Erythroblast (primary cell): ENCODE measurements around the gene FARP2.
A peak's percentile ranks its signal among the peaks of the same experiment; 100 is the strongest.

Experiments used
- DNase-seq, 2 experiments: peaks; one replicate each; lab custom pipeline; 2025; lab: John Stamatoyannopoulos, UW
- GATA1 ChIP-seq: IDR thresholded peaks from 2 replicates; pipeline ENCODE4 v1.6.1; 2011; ENCODE audit warnings: low read depth, mild to moderate bottlenecking, control low read depth, low read length, moderate library complexity
- POLR2A ChIP-seq: IDR thresholded peaks from 2 replicates; pipeline ENCODE4 v1.6.1; 2011; ENCODE audit warnings: mild to moderate bottlenecking, low read length

The FARP2 gene

DNA sequence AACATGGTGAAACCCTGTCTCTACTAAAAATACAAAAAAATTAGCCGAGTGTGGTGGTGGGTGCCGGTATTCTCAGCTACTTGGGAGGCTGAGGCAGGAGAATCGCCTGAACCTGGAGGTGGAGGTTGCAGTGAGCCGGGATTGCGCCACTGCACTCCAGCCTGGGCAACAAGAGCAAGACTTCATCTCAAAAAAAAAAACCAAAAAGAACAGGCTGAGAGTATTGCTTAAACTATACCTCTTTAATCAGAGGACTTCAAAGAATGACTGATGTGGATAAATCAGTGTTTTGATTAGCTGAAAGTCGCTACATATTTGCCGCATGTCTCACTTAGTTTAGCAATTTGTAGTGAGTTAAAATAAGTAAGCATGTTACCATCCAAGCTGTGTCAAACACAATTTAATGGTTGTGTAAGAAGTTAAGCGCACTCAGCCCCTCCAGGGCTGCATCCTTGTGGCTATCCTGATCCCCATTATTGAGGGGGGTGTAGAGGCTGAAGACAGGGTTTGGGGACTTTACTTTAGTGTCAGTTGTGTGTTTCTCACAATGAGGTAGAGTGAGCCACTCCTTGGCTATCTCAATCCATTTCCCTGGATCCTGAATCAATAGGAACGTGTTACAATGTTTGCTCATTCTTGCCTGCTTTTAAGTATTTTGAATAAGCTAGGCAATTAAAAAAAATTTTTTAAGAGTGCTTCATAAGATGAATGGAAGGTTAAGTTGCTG is 11.0 kb upstream of the FARP2 start:
- DNase-seq = no peak
- TF ChIP-seq POLR2A (no peak), GATA1 (no peak)

DNA sequence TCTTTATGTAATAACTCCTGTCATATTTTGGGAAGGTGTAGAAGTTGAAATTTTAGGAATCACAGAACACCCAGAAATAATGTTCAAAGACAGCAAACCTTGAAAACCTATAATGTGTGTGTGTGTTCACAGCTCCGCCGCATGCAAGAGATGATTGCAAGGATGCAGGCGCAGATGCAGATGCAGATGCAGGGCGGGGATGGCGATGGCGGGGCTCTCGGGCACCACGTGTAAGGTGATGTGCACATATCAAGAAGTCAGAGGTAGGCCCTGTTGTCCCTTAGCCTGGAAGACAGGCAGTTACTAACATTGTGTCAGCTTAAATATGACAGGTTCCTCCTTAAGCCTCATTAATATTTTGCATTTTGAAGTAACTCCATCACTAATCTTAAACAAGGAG is 6.1 kb upstream of the FARP2 start:
- no peak for TF ChIP-seq GATA1
- no peak for TF ChIP-seq POLR2A
- no peak for DNase-seq

DNA sequence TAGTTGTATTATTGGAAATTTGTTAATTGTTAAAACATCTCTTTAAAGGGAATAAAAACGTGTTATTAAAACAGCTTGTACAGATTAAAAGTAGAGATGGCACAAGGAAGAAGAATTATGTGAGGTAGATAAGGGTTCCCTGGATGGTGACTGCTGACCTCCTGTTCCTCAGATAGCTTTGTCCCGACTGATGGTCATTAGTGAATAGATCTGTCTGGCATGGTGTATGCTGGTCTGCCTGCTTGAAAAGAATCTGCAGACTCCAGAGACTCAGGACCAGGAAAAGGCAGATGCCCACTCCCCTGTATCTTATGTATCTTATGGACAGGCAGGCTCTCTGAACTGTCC is 5.6 kb upstream of the FARP2 start:
- no peak for DNase-seq
- TF ChIP-seq POLR2A = no peak
- no peak for TF ChIP-seq GATA1

DNA sequence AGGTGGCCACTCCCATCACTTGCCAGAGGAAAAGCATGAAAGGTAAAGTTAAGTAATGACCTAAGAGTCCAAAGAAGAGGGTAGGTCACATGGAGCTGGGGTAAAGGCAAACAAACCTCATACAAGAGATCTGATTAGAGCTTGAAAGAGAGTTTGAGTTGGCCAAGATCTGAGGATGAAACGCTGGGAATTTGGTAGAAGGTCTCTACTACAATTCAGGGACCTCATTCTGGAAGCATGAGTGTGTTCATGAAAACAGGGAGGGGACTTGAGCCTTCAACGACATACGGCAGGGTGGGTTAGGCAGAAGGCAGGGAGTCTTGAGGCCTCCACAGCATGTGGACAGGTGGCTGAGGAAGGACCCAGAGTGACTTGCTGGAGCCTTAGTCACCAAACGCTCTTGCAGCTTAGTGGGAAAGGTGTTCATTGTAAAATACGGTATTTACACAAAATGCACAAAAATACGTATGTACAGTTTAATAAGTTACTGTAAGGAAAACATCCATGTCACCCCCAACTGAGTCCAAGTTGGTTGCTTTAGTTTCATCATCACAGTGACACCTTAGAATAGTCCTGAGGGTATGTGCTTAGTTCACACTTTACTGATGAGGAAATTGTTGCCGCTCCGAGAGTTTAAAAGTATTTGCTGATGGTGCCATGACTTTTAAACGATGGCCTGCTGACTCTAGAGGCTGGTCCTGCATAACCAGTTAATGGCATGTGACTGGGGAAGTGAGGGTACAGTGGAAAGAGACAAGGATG is 5.0 kb upstream of the FARP2 start:
- no peak for DNase-seq
- TF ChIP-seq GATA1 (no peak), POLR2A (no peak)

DNA sequence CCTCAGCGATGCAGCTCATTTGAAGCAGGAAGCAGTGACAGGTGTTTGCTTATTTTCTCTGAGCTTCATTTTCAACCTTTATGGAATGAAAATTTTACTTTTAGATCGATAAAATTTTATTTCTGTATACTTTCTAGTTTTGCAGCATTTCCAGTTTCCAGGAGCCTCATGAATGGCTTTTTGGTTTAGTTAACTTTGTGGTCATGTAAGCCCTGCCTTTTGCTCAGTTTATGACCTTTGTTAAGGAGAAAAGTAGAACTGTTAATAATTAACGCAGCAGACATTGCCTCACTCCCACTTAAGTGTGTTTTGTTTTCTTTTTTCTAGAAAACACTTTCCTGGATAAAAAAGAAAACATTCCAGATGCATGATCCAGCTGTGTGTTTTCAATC is 4.4 kb upstream of the FARP2 start:
- DNase-seq = no peak
- no peak for TF ChIP-seq POLR2A
- no peak for TF ChIP-seq GATA1

DNA sequence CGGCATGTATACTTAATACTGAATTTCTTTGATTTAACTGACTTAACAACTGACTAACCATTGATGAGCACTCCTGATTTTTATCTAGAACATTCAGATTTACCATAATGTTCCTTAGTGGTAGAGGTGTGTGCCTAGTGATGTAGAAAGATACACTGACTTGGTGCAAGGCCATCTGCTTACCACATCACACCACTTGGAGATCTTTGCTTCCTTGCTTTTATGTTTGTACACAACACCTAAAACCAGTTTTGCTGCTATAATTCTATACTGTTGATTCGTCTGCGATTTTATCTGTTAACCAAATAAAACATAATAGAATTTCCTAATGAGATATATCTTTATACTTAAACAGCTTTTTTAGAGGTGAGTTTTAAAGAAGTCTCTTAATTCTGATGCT is 3.9 kb upstream of the FARP2 start:
- TF ChIP-seq GATA1 (no peak), POLR2A (no peak)

DNA sequence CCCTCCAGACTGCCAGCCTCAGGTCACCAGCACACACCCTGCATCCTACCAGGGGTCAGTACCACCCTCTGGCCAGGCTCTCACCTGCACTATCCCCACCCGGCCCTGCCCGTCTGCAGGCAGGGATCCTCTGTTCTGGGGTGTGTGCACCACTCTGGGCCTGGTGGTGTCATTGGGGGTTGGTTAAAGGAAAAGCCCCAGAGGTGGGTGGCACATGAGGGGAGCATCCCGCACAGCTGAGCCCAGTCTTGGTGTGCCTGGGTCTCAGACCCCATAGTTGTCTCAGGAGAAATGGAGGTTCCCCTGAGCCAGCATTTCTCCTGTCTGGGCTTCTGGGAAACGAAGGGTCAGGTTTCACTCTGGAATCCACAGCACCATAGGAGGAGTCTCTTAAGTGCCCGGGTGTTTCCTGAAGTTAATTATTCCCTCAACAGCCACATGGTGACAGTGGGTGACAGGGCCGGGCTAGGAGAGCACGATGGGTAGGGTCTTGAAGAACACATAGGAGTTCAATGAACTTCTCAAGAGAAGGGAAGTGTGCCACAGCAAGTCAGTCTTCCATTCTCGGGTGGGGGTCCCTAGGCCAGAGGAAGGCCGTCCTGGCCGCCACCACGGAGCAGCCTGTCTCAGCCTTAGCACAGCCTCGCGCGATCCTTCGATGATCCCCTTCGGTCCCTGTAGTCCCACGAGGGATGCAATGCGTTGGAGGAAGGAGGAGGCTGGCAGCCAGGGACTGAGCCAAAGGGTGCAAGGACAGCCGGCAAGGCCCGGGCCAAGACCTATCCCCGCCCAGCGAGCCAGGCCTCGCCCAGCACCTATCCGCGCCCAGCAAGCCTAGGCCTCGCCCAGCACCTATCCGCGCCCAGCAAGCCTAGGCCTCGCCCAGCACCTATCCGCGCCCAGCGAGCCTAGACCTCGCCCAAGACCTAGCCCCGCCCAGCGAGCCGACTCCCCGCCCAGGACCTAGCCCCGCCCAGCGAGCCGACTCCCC is 1.1 kb upstream of the FARP2 start:
- no peak for TF ChIP-seq GATA1
- no peak for TF ChIP-seq POLR2A
- peak; percentile 89 to 90 for DNase-seq

More for the DNA sequence above, 3.9 kb upstream of the FARP2 start:
- DNase-seq = no peak

DNA sequence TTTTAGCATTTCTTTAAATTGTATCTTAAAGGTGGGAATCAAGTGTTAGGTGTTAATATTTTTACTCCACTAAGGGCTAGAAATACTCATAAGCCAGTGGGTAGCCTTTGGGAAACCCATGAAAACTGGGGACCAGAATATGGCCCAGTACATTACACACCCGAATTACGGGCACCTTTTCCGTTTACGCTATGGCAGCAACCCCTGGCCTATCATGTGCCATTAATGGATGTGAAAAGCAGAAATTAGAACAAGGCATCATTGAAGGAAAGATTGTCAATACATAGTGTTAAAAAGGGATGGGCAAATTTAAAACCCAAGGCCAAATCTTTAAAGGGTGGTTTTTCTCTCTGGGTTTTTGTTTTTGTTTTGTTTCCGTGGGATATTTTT is 781 bp downstream of the FARP2 start:
- peak in 1 of 2 experiments; percentile 45 for DNase-seq
- TF ChIP-seq GATA1 = no peak
- no peak for TF ChIP-seq POLR2A

DNA sequence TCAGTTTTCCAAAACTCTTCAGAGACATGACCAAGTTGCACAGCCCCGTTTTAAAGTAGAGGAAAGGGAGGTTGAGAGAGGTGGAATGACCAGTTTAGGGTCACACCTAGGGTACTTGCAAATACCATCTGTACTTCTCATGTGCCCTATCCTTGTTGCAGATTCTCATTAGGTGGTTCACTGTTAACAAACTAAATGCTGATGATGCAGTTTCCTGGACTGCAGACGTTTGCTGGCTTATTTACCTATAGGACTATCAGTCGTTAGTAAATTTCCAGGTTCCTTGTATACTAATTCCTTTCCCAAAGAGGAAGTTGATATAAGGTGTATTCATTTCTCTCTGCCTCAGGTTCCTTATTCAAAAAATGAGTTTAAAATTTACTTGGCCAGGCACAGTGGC is 1.4 kb downstream of the FARP2 start:
- TF ChIP-seq GATA1 (no peak), POLR2A (no peak)
- DNase-seq = no peak

DNA sequence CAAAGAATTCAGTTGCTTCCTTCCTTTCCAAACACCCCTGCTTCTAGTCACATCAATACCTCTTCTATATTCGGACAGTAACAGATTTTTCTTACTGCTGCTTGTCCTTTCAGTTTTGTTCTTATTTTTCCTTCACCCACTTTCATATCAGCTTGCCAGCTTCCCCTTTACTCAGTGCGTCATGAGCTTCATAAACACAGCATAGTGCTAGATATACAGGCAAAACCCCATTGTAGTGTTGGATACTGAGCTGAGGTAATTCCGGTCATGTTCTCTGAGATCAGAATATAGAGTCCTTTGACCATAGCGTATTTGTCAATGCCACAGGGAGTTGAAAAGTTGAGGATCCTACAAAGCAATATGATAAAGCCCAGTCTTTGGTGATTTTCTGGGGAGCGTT is 2.4 kb downstream of the FARP2 start:
- TF ChIP-seq POLR2A (no peak), GATA1 (no peak)
- no peak for DNase-seq

DNA sequence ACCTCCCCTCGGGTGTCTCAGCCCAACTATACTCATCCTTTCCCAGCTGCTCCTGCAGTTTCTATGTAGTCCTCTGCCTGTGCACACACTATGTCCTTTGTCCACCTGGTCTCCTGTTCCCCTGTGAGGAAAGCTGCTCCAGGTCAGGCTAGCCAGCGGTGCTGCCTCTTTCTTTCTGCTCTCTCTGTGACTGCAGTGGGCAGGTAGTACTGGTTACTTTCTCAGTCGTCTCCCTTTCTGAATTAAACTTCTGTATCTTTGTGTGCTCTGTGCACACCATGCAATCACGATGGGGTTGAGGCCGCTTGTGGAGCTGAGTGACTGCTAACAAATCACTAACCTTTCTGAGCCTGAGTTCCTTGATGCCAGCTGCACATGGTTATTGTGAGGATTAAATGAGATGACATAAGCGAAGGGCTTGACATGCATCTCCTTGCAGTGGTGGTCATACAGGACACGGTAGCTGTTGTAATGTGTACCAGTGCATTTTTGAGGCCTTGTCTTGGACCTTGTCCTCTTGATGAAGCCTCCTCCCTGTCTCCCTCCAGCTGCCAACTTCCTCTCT is 3.5 kb downstream of the FARP2 start:
- no peak for TF ChIP-seq POLR2A
- no peak for TF ChIP-seq GATA1
- no peak for DNase-seq

DNA sequence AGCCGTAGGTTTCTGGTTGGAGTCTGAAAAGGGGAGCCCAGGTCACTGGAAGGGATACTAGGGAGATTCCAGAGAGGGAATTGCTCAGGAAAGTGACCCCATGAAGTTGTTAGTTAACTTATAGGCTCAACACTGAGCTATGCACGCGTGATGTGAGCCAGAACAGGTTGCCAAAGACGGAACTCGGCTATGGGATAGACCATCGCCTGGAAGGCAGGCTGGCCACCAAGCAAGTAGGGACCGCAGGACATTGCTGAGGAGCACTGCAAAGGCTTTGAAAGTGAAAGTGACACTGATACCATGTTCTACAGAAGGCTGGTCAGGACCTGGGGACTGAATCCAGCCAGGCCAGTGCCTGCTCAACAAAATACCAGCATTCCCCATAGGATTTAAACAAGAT is 7.3 kb downstream of the FARP2 start:
- DNase-seq = no peak
- TF ChIP-seq POLR2A = no peak
- no peak for TF ChIP-seq GATA1

DNA sequence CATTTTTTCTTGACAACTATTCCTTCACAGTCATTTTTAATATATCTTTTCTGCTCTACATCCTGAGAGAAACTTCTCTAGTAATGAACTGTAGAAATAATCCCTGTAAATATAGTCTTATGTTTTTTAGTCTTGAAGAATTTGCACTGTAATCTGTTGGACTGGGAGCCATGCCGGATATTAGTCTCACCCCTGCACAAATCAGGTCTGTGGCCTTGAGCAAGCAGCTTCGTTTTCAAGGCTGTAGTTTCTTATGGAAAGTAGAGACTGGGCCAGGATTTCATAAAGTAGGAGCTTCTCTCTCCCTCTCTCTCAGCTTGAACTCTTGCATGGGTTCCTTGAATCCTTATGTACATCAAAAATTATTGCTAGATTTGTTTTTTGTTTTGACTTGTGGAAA is 8.7 kb downstream of the FARP2 start:
- DNase-seq = no peak

More for the DNA sequence above, 8.7 kb downstream of the FARP2 start:
- TF ChIP-seq GATA1 (no peak), POLR2A (no peak)
